Ovary (tissue), 9 donors: ENCODE data around the gene ZMYND8. TPM values are rescaled to one million over a fixed set of nuclear protein-coding genes. Genes with fewer than 3 reads are reported as not detected.

Source experiments
- DNase-seq, 5 donors: peaks; one replicate each; pipeline ENCODE4 v3.0.0-alpha.2; 2019 to 2020
- H3K27ac ChIP-seq, 2 donors: fragments of 200-600 bp; one replicate each; pipeline versions ENCODE4 v1.5.1 to v1.8.0; 2019 to 2022
- H3K27me3 ChIP-seq: fragments of 200-600 bp; one replicate; pipeline ENCODE4 v1.8.0; 2022
- H3K36me3 ChIP-seq: fragments of 200-600 bp; sonication (generic); one replicate; pipeline ENCODE4 v1.5.1; 2019
- H3K4me1 ChIP-seq: one replicate; pipeline ENCODE4 v1.8.1; 2013; ENCODE audit warnings: mild to moderate bottlenecking, moderate library complexity; ENCODE audit not compliant: insufficient read depth
- H3K4me3 ChIP-seq: fragments of 200-600 bp; sonication (generic); one replicate; pipeline ENCODE4 v1.5.1; 2017
- H3K9me3 ChIP-seq, 2 donors: fragments of 200-600 bp in 1 of 2; sonication (generic) in 1 of 2; one replicate each; pipeline versions ENCODE4 v1.5.1 to v1.8.1; 2013 to 2019; ENCODE audit warnings: mild to moderate bottlenecking in 1 of 2, moderate library complexity in 1 of 2
- EP300 ChIP-seq: sonication (generic); formaldehyde crosslinking; IDR thresholded peaks from one replicate; pipeline ENCODE4 v1.6.1; 2017; ENCODE audit warnings: antibody characterized with exemption
- POLR2A ChIP-seq: fragments of 450-650 bp; IDR thresholded peaks from one replicate; pipeline ENCODE4 v1.6.1; 2017; ENCODE audit warnings: antibody characterized with exemption, mild to moderate bottlenecking, moderate library complexity
- WGBS, 3 donors: extraction: QIAGEN DNeasy Blood & Tissue Kit in 1 of 3; methylation state at CpG; one replicate each; pipeline versions ENCODE4 v1.1.5 to v1.1.7; 2013 to 2017; 5-methylcytosine and 5-hydroxymethylcytosine counted together
- intact Hi-C, 4 donors: fragments of 100-400 bp; cut with DNase I; formaldehyde crosslinking; loops; one replicate each; pipeline versions ENCODE4 v1.11.0 to v1.15.1; 2022 to 2023
- polyA plus RNA-seq, 2 donors: library from polyadenylated mRNA; stranded (reverse); fragments of 200-250 nt in 1 of 2; fragments of 350-450 nt in 1 of 2; fragmentation: Illumina TruSeq in 1 of 2; extraction: RNeasy Lipid Tissue Mini Kit (QIAGEN cat#74804) in 1 of 2; gene quantifications; one replicate each; pipeline ENCODE4 v1.2.3, GENCODE V29; 2013 to 2014
- total RNA-seq, 7 donors: library from RNA; depleted of rRNA in 2 of 7; stranded (reverse); fragments of >200 nt in 2 of 7; fragmentation: NEBNext Ultra II Directional in 3 of 7; extraction: Animal tissue kit (Norgen Biotek cat#: 25700) in 3 of 7; gene quantifications; one replicate each; pipeline versions ENCODE4 v1.1.0 to v1.2.4, GENCODE V29; 2016 to 2023
- TF ChIP-seq, protein P1 (sequence below), 3 donors: fragments of 450-650 bp in 2 of 3; fragments of 200-600 bp in 1 of 3; IDR thresholded peaks; one replicate each; pipeline versions ENCODE4 v1.5.1 to v1.8.0; 2016 to 2022; ENCODE audit warnings: antibody characterized with exemption in 3 of 3, mild to moderate bottlenecking in 1 of 3
- donor health status: DM: no; HTN: no; CAD: no; lungs with moderate emphysema.
- donor health status: DM: no; HTN: no; CAD: no.
- donor health status: Bipolar disorder and iron deficiency.
- donor health status: DM: yes; HTN: yes; CAD: no.
- donor health status: DM: no; HTN: no; CAD: no.
- donor health status: DM: yes; HTN: yes; CAD: no.

ZMYND8 gene
- total and polyA plus RNA-seq, 9 donors, result 8.3 to 40.7 (median 30.5) TPM

DNA sequence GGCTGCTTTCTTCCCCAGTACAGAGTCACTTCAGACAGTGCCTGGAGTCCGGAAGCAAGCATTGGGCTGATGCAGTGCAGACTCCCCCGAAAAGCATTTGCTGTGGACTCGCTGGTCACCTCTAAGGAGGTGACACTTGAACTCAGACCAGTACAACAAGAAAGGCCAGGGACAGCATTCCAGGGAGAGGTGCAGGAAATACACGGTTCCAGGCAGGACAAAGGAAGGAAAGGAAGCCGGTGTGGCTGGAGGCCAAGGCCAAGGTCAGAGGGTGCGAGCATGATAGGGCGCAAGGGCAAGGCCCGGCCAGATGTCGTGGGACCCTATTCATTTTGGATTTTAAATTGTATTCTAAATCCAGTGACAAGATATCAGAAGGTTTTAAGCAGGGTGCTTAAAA is 160.9 kb downstream of the ZMYND8 start:
- Histone ChIP-seq H3K4me1 (no peaks in the 10 kb centered on the region), H3K4me3 (no peak overlapping the region), H3K27ac (no peak overlapping the region), H3K36me3 (no peaks in the 10 kb centered on the region), H3K9me3 (no peaks in the 10 kb centered on the region), H3K27me3 (no peaks in the 10 kb centered on the region)
- 60 to 75% (median 61%) methylated on average over 9 of the region's 9 CpGs for WGBS, 3 donors
- TF ChIP-seq, protein P1, sequence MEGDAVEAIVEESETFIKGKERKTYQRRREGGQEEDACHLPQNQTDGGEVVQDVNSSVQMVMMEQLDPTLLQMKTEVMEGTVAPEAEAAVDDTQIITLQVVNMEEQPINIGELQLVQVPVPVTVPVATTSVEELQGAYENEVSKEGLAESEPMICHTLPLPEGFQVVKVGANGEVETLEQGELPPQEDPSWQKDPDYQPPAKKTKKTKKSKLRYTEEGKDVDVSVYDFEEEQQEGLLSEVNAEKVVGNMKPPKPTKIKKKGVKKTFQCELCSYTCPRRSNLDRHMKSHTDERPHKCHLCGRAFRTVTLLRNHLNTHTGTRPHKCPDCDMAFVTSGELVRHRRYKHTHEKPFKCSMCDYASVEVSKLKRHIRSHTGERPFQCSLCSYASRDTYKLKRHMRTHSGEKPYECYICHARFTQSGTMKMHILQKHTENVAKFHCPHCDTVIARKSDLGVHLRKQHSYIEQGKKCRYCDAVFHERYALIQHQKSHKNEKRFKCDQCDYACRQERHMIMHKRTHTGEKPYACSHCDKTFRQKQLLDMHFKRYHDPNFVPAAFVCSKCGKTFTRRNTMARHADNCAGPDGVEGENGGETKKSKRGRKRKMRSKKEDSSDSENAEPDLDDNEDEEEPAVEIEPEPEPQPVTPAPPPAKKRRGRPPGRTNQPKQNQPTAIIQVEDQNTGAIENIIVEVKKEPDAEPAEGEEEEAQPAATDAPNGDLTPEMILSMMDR (IDR thresholded peaks at IDR 0.05), result no peak
- TF ChIP-seq POLR2A, result no peak
- TF ChIP-seq EP300, result no peak
- no peak for DNase-seq
- intact Hi-C loops, result loop anchor here in 2 of 4 donors (5.0 to 10.0 kb wide), 2 partner anchors 409 to 427 kb away; no protein-coding TSS in a partner anchor

DNA sequence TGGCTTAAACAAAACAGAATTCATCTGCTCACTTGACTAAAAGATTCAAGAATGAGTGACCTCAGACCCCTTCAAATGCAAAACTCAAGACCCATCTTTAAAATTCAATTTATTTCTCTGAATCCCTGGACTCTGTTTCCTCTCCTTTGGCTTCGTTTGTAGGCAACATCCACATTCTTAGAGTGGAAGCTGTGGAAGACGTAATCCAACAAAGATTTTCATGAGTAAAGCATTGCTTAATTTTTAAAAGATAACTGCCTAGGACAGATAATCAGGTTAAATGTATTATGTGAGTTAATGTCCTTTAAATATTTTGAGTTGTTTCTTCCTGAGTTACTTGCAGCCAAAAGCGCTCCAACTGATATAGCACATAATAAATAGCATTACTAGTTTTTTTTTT is 164.5 kb downstream of the ZMYND8 start:
- H3K4me1 ChIP-seq, result no peaks in the 10 kb centered on the region
- TF ChIP-seq, protein P1 (IDR thresholded peaks at IDR 0.05), result no peak
- TF ChIP-seq POLR2A, result no peak
- no peak for TF ChIP-seq EP300
- no peaks in the 10 kb centered on the region for H3K27me3 ChIP-seq
- no peak overlapping the region for H3K27ac ChIP-seq
- intact Hi-C loops, result loop anchor here in 1 of 4 donors (10.0 kb wide), 1 partner anchor 413 kb away; no protein-coding TSS in a partner anchor
- H3K4me3 ChIP-seq, result no peak overlapping the region
- WGBS, 3 donors, result 89 to 92% (median 90%) methylated on average over 3 of the region's 3 CpGs
- no peaks in the 10 kb centered on the region for H3K36me3 ChIP-seq
- DNase-seq, result no peak
- H3K9me3 ChIP-seq, result no peaks in the 10 kb centered on the region

DNA sequence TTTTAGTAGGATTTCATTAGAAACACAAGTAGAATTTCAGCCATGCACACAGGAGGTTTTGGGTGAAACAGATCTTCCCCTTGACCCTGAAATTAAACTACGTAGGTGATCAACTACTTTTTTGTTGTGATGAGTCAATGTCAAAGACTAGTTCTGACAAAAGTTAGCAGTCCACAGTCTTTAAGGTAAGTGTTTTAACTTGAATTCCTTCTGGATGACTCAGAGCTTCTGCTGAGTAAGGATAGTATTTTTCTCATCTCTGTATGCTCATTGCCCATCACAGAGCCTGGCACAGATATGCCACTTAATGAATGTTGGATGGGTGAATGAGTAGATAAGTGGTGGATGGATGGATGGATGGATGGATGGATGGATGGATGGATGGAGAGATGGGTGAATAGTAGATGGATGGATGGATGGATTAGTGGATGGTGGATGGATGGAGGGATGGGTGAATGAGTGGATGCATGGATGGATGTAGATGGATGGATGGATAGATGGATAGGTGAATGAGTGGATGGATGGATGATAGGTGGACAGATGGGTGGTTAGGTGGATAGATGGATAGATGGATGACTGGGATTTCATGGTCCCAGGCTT is 165.3 kb downstream of the ZMYND8 start:
- no peak overlapping the region for H3K4me3 ChIP-seq
- WGBS, 3 donors, result 75 to 93% (median 83%) methylated on average over 1 of the region's 1 CpG
- no peaks in the 10 kb centered on the region for H3K36me3 ChIP-seq
- H3K27ac ChIP-seq, result no peak overlapping the region
- H3K4me1 ChIP-seq, result no peaks in the 10 kb centered on the region
- H3K27me3 ChIP-seq, result no peaks in the 10 kb centered on the region
- DNase-seq, result no peak
- H3K9me3 ChIP-seq, result no peaks in the 10 kb centered on the region
- intact Hi-C loops, result loop anchor here in 1 of 4 donors (10.0 kb wide), 1 partner anchor 414 kb away; no protein-coding TSS in a partner anchor
- TF ChIP-seq, protein P1 (IDR thresholded peaks at IDR 0.05), result no peak
- no peak for TF ChIP-seq POLR2A
- no peak for TF ChIP-seq EP300

DNA sequence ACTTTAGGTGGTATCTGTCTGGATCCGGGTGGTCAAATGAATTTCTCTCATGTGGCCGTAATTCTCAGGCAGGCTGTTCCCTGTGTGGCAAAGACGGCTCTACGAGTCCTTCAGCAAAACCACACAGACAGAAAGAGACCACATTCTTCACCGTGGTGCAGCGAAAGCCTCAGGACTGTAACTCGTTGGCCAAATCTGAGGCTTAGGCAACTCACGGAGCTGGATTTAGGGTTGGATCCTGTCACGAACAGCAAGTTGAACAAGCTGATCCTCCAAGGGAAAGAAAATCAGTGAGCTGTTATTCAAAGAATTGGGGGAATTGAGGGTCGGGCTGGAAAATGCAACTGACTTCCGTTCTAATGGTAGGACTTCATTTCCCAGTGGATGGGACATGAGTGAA is 167.4 kb downstream of the ZMYND8 start:
- 67 to 76% (median 67%) methylated on average over 11 of the region's 11 CpGs for whole genome bisulfite sequencing, 3 donors
- no peak for TF ChIP-seq EP300
- TF ChIP-seq, protein P1 (IDR thresholded peaks at IDR 0.05), result no peak
- no peak for TF ChIP-seq POLR2A
- H3K27ac ChIP-seq, result no peak overlapping the region
- DNase-seq, result no peak
- no peak overlapping the region for H3K4me3 ChIP-seq
- no peaks in the 10 kb centered on the region for H3K27me3 ChIP-seq
- H3K9me3 ChIP-seq, result no peaks in the 10 kb centered on the region
- no peaks in the 10 kb centered on the region for H3K36me3 ChIP-seq
- H3K4me1 ChIP-seq, result no peaks in the 10 kb centered on the region
- intact Hi-C loops, result no loop called here
